K562 (cell line): ENCODE results near the gene BSDC1. TPM values are rescaled to one million over a fixed set of nuclear protein-coding genes. Genes with fewer than 3 reads are reported as not detected.

Experiments
- ATF7 ChIP-seq: fragments of 450-650 bp; IDR thresholded peaks from 2 replicates; pipeline ENCODE4 v1.7.1; 2014; ENCODE audit warnings: mild to moderate bottlenecking, moderate library complexity
- BCOR ChIP-seq: fragments of 450-650 bp; IDR thresholded peaks from 2 replicates; pipeline ENCODE4 v1.6.1; 2016
- COPS2 ChIP-seq: fragments of 450-650 bp; conservative IDR thresholded peaks from 2 replicates; pipeline ENCODE4 v1.6.1; 2016; ENCODE audit warnings: mild to moderate bottlenecking, moderate library complexity
- ELF1 ChIP-seq: fragments of 200-800 bp; sonication (Bioruptor generic); IDR thresholded peaks from 2 replicates; pipeline ENCODE4 v1.6.1; 2016; ENCODE audit warnings: missing genetic modification characterization, missing compliant biosample characterization
- ESRRB ChIP-seq: fragments of 250-450 bp; sonication (Bioruptor Pico); IDR thresholded peaks from 2 replicates; pipeline ENCODE4 v1.5.0; 2020; ENCODE audit warnings: mild to moderate bottlenecking, moderate library complexity, borderline replicate concordance
- FOXM1 ChIP-seq, 2 experiments: fragments of 450-650 bp in 1 of 2; sonication (generic) in 1 of 2; formaldehyde crosslinking in 1 of 2; IDR thresholded peaks; 2 replicates each; pipeline versions ENCODE4 v1.6.1 to v1.9.0; 2017 to 2022; ENCODE audit warnings: low read depth in 2 of 2, mild to moderate bottlenecking in 2 of 2, missing genetic modification reagents in 1 of 2, moderate library complexity in 1 of 2
- HBP1 ChIP-seq: fragments of 450-650 bp; formaldehyde crosslinking; IDR thresholded peaks from 2 replicates; pipeline ENCODE4 v1.4.0; 2022; ENCODE audit warnings: missing genetic modification characterization
- NBN ChIP-seq: fragments of 450-650 bp; IDR thresholded peaks from 2 replicates; pipeline ENCODE4 v1.6.1; 2016; ENCODE audit warnings: low read depth, mild to moderate bottlenecking
- NR2C1 ChIP-seq, 2 experiments: fragments of 450-650 bp; IDR thresholded peaks; 2 replicates each; pipeline ENCODE4 v1.6.1; 2017; ENCODE audit warnings: mild to moderate bottlenecking in 2 of 2, antibody characterized with exemption in 1 of 2, inconsistent platforms in 1 of 2, missing compliant biosample characterization in 1 of 2, missing genetic modification characterization in 1 of 2
- OTX1 ChIP-seq: fragments of 450-650 bp; formaldehyde crosslinking; IDR thresholded peaks from 2 replicates; pipeline ENCODE4 v1.4.0; 2022; ENCODE audit warnings: mild to moderate bottlenecking
- PCBP1 ChIP-seq: fragments of 200-400 bp; formaldehyde crosslinking; IDR thresholded peaks from 2 replicates; pipeline ENCODE4 v1.6.1; 2018; ENCODE audit warnings: mild to moderate bottlenecking, low read depth, low read length; ENCODE audit not compliant: poor library complexity, severe bottlenecking
- PREB ChIP-seq: sonication (generic); formaldehyde crosslinking; IDR thresholded peaks from 2 replicates; pipeline ENCODE4 v1.8.1; 2023; ENCODE audit warnings: mild to moderate bottlenecking, missing genetic modification reagents
- PTBP1 ChIP-seq: fragments of 200-400 bp; formaldehyde crosslinking; IDR thresholded peaks from 2 replicates; pipeline ENCODE4 v1.6.1; 2017; ENCODE audit warnings: low read depth, low read length
- RCOR1 ChIP-seq, 2 experiments: IDR thresholded peaks; 2 replicates each; pipeline ENCODE4 v1.6.1; 2012; ENCODE audit warnings: low read depth in 2 of 2, low read length in 2 of 2, borderline replicate concordance in 1 of 2, improper control_type of control experiment in 1 of 2
- SMC3 ChIP-seq: conservative IDR thresholded peaks from 2 replicates; pipeline ENCODE4 v1.6.1; 2011; ENCODE audit warnings: low read depth, low read length, improper control_type of control experiment; ENCODE audit not compliant: insufficient read depth
- SUPT5H ChIP-seq: fragments of 450-650 bp; IDR thresholded peaks from 2 replicates; pipeline ENCODE4 v1.6.1; 2016
- TCF15 ChIP-seq: fragments of 250-450 bp; sonication (Bioruptor Pico); IDR thresholded peaks from 2 replicates; pipeline ENCODE4 v1.8.0; 2022; ENCODE audit warnings: moderate library complexity, mild to moderate bottlenecking, inconsistent platforms
- TCF3 ChIP-seq: sonication (generic); formaldehyde crosslinking; IDR thresholded peaks from 2 replicates; pipeline ENCODE4 v1.4.0; 2020; ENCODE audit warnings: mild to moderate bottlenecking, missing genetic modification reagents
- TFAP4 ChIP-seq: sonication (generic); formaldehyde crosslinking; IDR thresholded peaks from 2 replicates; pipeline ENCODE4 v1.8.0; 2022; ENCODE audit warnings: missing genetic modification reagents, mild to moderate bottlenecking, moderate library complexity, borderline replicate concordance
- THAP12 ChIP-seq: fragments of 250-450 bp; sonication (Bioruptor Pico); IDR thresholded peaks from 2 replicates; pipeline ENCODE4 v1.9.0; 2021; ENCODE audit warnings: mild to moderate bottlenecking, inconsistent platforms
- ZNF24 ChIP-seq: fragments of 450-650 bp; IDR thresholded peaks from 2 replicates; pipeline ENCODE4 v1.6.1; 2016
- ZNF263 ChIP-seq: sonication (generic); formaldehyde crosslinking; IDR thresholded peaks from 2 replicates; pipeline ENCODE4 v1.8.0; 2022; ENCODE audit warnings: mild to moderate bottlenecking, missing genetic modification reagents, borderline replicate concordance
- polyA plus RNA-seq, 8 experiments: library from polyadenylated mRNA; depleted of rRNA in 4 of 8; stranded (reverse) in 5 of 8; unstranded in 3 of 8; fragments of >200 nt; fragmentation: Nextera tagmentation in 2 of 8; fragmentation: Illumina TruSeq in 1 of 8; extraction: Ambion mirVana in 2 of 8; extraction: Trizol in 1 of 8; gene quantifications; 2 replicates each; pipeline versions ENCODE4 v1.2.1 to v1.2.3, GENCODE V29; 2011 to 2014; ENCODE audit warnings: inconsistent platforms in 1 of 8, missing spikeins in 1 of 8
- total RNA-seq, 7 experiments: library from RNA; depleted of rRNA in 6 of 7; stranded (reverse); fragments of >200 nt in 6 of 7; fragmentation: Illumina TruSeq in 2 of 7; extraction: Trizol in 2 of 7; gene quantifications; 2 replicates each; pipeline versions ENCODE4 v1.2.1 to v1.2.3, GENCODE V29; 2011 to 2021; ENCODE audit warnings: low replicate concordance in 1 of 7

Gene BSDC1
- total and polyA plus RNA-seq, 9 of the 15 experiments (the other 6 are each of a cell fraction or from before 2014, with no cell fraction given): 10.2 to 96.8 (median 73.1) TPM

GRCh38 chr1:32413507-32414185, 19.4 kb upstream of the BSDC1 start (continued):
- 0 out of 2 replicates have a peak, but pooled peaks have one; percentile 35 for TF ChIP-seq THAP12
- TF ChIP-seq TCF3 (CRISPR knock-in tag): peak; percentile 20; the same call in 1 of the 2 replicates
- TF ChIP-seq NBN: 0 out of 2 replicates have a peak, but pooled peaks have one; percentile 27
- TF ChIP-seq TCF15 (CRISPR knock-in tag): no peak
- TF ChIP-seq PREB (CRISPR knock-in tag): no peak
- TF ChIP-seq TFAP4: peak; percentile 83
- peak; percentile 36; the same call in 1 of the 2 replicates for TF ChIP-seq NR2C1 (IDR thresholded peaks at IDR 0.05)
- peak; percentile 76 for TF ChIP-seq NR2C1 (tag; IDR thresholded peaks at IDR 0.05)
- TF ChIP-seq SMC3: peak; percentile 92
- no peak for TF ChIP-seq COPS2
- TF ChIP-seq SUPT5H: no peak
- TF ChIP-seq ESRRB (CRISPR knock-in tag): no peak
- peak in 1 of 2 experiments; percentile 63; a peak in 1 of 4 replicates for TF ChIP-seq RCOR1 (IDR thresholded peaks at IDR 0.05; ENCODE audit: borderline replicate concordance in 1 of 2, low read depth in 2 of 2, low read length in 2 of 2)
- TF ChIP-seq ELF1 (tag): no peak
- TF ChIP-seq ZNF24: peak; percentile 46; the same call in 1 of the 2 replicates
- TF ChIP-seq PCBP1: no peak
- peak; percentile 27; the same call in 1 of the 2 replicates for TF ChIP-seq ZNF263 (CRISPR knock-in tag)
- no peak for TF ChIP-seq OTX1
- TF ChIP-seq PTBP1: no peak
- no peak for TF ChIP-seq HBP1
- TF ChIP-seq FOXM1 (IDR thresholded peaks at IDR 0.05; ENCODE audit: low read depth): 0 out of 2 replicates have a peak, but pooled peaks have one; percentile 11
- no peak for TF ChIP-seq FOXM1 (CRISPR knock-in tag; IDR thresholded peaks at IDR 0.05; ENCODE audit: low read depth)
- 0 out of 2 replicates have a peak, but pooled peaks have one; percentile 30 for TF ChIP-seq BCOR
- TF ChIP-seq ATF7: no peak; the same call in 1 of the 2 replicates
